Lower leg skin (tissue), 3 donors: ENCODE data around the gene APOE.

Experiments
- CTCF ChIP-seq, 3 donors: fragments of 450-650 bp; IDR thresholded peaks; one replicate each; pipeline ENCODE4 v1.5.1; 2016; ENCODE audit warnings: antibody characterized with exemption in 3 of 3, mild to moderate bottlenecking in 3 of 3, moderate library complexity in 2 of 3
- POLR2A ChIP-seq, 2 donors: fragments of 450-650 bp; IDR thresholded peaks; one replicate each; pipeline ENCODE4 v1.6.1; 2016 to 2017; ENCODE audit warnings: antibody characterized with exemption in 2 of 2, mild to moderate bottlenecking in 1 of 2, moderate library complexity in 1 of 2

- TF ChIP-seq CTCF (IDR thresholded peaks at IDR 0.05): no peak
- TF ChIP-seq POLR2A (IDR thresholded peaks at IDR 0.05): no peak
Measured at GRCh38 chr19:44948763-44949374, 43.3 kb downstream of the APOE start.
